Stimulated activated CD4-positive, alpha-beta T cell treated with anti-CD3 and anti-CD28 coated beads, TNF-alpha, amount 100 ng/mL, for 1 hour (primary cell): ENCODE data around the gene FAM200A.
"Not testable (repeated sequence)": the region's sequence is repeated elsewhere in the genome, so short reads cannot be mapped to it uniquely, and the experiment has no call there.

Experiments
- DNase-seq, 3 donors: peaks; one replicate each; pipeline ENCODE4 v3.0.0-alpha.2; 2020; ENCODE audit warnings: low read depth in 3 of 3, low spot score in 1 of 3

The FAM200A gene

DNA sequence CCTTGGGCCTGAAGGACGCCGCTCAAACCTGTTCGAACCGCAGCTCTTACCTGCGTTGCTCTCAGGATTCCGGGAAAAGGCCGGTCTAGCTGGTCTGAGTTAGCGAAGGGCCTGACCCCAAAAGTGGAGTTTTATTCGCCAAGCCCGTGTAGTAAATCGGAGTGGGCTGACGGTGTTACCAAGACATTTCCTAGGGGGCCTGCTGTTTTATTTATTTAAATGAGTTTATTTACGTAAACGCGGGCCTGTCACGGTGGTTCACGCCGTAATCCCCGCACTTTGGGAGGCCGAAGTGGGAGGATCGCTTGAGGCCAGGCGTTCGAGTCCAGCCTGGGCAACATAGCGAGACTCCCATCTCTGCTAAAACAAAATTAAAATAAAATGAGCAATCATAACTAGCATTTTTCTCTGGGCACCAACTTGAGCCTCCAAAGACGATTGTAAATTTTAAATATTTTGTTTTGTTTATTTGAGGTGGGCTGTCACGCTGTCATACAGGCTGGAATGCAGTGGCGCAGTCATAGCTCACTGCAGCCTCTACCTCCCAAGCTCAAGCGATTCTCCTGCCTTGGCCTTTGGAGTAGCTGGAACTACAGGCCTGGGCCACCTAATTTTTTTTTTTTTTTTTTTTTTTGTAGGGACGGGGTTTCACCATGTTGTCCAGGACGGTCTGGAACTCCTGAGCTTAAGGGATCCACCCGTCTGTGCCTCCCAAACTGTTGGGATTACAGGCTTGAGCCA, 7.4 kb upstream of the FAM200A start:
- no peak for DNase-seq

DNA sequence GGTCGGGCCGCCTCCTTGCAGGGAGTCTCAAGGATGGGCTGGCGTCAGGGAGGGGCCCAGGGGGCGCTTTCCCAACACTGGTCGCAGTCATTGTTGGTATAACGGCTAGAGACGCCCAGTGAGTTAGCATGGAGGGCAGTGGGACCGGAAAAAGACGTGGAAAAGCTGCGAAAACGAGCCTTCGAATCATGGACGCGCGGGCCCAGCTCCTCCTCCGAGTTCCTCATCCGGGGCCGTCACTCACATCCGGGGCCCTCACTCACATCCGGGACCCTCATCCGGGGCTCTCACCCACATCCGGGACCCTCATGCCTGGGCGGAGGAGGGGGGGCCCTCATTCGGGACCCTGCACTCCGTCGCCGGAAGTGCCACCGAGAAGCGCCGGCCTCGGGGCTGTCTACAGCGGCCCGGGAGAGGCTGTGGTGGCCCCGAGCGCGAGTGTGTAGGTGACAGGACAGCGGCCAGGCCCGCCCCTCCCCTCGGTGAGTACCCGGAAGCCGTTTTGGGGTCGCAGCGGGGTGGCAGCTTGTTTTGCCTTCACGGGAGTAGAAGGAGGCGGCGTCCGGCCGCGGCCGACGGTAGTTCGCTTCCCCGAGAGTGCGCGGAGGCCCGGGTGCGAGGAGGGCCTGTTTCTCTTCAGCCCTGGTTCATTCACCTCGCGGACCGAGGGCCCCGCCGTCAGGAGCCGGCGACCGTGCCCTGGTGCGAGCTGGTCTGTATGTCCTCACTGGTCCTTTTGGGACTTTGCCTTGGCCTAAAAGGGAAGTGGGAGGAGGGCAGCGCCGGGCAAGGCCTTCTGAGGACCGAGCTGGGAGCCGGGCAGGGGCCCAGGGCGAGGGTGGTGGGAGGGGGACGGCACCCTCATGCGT, 6.6 kb upstream of the FAM200A start, which contains the start of gene ZNF655:
Gene ZNF655 (plus strand): TSS at position 337 of the 869 bp plus-strand sequence. CDS start 1,918 bp downstream, outside the sequence.
- peak; percentile 72 to 76 (median 75) for DNase-seq

DNA sequence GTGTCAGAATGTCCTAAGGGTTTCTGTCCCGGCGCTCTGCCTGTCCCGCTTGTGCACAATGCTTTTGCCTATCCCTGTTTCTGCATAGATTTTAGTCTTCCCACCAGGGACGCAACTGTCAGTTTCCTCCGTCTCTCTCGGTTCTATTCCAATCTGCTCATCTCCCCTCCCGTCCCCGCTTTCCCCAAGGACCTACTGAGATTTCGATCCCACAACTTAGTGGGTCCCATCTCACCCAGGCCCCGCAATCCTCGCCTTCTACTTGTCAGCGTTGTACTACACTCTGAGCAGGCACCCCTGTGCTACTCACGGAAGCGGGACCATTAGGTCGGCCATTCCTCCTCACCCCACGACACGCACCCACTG, 6.0 kb upstream of the FAM200A start:
- no peak for DNase-seq

DNA sequence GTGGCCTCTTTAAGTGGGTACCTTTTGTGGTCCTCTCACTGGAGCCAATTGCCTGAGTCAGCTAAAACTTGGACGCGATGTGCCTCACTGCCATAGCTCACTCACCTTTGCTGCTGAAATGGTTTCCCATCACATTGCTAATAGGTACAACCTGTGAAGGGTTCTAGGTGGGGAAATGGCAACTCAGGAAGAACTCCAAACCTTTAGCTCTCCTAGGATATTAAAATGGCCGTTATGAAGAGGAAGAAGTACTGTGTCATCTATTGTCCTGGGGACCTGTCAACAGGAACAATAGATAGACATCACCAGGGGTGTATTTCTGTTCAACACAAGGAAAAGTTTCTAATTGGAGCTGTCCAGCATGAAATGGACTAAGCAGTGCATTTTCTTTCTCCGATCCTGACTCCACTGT, 5.3 kb upstream of the FAM200A start:
- DNase-seq, result no peak

DNA sequence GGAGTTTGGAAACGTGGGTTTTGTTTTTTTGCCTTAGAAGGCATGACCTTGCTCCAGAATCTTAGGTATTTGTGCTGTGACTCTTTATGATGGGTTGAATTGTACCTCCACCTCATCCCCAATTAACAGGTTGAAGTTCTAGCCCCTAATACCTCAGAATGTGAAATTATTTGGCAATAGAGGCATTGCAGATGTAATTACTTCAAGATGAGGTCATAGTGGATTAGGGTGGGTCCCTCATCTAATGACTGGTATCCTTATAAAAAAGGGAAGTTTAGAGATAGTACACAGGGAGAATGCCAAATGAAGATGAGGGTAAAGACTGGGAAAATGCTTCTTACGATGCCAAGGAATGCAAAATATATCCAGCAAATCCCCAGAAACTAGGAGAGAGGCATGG, 3.0 kb upstream of the FAM200A start:
- no peak for DNase-seq

DNA sequence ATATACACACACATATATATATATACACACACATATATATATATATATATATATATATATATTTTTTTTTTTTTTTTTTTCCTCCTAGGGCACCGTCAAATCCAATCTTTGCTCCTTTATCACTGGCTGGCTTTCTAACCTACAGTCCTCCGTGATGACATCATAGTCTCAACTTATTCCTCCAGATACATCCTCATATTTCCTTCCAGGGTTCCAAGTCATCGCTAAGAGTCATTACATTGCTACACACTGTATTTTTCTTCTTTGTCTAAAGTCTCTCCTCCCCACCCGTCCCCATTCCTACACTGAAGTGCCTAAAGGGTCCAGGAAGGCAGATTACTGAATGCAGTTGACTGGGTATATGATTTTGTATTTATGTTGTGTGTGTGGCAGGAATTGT, 1.1 kb upstream of the FAM200A start:
- DNase-seq, result no peak

DNA sequence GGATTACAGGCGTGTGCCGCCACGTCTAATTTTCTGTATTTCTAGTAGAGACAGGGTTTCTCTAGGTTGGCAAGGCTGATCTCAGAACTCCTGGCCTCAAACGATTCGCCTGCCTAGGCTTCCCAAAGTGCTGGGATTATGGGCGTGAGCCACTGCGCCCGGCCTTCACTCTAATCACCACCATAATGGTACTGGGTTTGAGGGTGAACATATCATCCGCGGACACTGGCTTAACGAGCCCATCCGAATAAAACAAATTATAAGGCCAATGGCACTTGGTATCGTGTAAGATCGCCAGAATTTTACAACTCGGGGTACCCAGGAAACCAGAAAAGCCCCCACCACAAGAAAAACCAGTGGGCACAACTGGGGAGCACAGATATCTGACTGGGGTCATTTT, 580 bp downstream of the FAM200A start:
- no peak for DNase-seq

DNA sequence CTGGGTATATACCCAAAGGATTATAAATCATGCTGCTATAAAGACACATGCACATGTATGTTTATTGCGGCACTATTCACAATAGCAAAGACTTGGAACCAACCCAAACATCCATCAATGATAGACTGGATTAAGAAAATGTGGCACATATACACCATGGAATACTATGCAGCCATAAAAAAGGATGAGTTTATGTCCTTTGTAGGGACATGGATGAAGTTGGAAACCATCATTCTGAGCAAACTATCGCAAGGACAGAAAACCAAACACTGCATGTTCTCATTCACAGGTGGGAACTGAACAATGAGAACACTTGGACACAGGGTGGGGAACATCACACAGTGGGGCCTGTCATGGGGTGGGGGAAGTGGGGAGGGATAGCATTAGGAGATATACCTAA, 2.4 kb downstream of the FAM200A start:
- not testable (repeated sequence) for DNase-seq

DNA sequence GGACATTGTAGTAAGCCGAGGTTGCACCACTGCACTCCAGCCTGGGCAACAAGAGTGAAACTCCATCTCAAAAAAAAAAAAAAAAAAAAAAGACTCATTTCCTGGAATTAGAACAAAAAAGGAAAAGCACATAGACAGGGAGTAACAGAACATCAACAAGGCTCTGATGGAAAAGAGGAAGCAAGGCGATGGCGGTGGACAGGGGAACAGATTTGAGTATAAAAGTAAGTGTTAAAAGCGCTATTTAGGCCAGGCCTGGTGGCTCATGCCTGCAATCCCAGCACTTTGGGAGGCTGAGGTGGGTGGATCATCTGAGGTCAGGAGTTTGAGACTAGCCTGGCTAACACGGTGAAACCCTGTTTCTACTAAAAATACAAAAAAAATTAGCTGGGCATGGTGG, 6.6 kb downstream of the FAM200A start:
- not testable (repeated sequence) for DNase-seq

DNA sequence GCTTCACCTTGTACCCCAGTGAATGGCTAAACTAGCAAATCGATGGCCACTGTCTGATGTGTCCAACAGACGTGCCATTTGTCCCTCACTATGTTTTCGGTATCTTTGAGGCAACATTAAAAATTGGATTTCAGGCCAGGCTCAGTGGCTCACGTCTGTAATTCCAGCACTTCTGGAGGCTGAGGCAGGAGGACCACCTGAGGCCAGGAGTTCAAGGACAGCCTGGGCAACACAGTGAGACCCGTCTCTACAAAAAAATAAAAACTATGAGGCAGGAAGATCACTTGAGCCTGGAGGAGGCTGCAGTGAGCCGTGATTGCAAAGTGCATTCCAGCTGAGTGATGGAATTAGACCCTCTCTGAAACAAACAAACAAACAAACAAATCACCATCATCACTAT, 8.0 kb downstream of the FAM200A start:
- no peak for DNase-seq

DNA sequence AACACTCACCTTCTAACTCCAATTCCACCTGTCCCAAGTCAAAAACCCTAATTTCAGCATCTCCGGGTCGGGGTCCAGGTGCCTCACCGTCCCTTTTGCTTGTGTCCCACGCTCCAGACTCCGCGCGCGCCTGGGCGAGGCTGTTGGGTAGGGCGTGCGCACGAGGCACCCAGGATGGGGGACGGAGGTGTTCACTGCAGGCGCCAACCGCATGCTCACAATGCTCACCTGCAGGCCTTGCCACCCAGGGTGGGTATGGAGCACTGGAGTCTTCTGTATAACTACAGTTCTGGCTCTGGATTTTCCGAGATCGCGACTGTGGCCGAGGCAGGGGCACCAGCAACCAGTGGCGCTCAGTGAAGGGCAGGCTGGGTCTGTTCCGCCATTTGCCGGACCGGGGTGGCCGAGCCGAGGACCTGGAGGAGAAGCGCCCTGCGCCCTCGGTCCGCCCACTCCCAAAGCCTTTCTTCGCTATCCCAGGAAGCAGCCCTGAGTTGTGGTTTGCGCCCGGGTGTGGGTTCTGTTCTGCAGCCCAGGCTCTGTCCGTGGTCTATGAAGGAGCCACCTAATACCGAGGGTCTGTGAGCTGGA, 8.7 kb downstream of the FAM200A start:
- DNase-seq, result no peak

DNA sequence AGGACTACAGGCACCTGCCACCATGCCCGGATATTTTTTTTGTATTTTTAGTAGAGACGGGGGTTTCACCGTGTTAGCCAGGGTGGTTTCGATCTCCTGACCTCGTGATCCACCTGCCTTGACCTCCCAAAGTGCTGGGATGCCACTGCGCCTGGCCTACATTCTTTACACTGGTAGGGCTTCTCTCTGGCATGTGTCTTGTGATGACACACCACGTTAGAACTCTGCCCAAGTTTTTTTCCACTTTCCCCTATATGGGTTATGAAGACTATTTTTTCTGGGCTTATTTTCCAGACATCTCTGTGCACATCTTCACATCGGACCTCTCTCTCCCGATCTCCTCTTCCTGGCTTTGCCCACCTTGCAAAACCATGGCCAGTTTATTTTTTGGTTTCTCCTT, 10.7 kb downstream of the FAM200A start:
- DNase-seq, result no peak

DNA sequence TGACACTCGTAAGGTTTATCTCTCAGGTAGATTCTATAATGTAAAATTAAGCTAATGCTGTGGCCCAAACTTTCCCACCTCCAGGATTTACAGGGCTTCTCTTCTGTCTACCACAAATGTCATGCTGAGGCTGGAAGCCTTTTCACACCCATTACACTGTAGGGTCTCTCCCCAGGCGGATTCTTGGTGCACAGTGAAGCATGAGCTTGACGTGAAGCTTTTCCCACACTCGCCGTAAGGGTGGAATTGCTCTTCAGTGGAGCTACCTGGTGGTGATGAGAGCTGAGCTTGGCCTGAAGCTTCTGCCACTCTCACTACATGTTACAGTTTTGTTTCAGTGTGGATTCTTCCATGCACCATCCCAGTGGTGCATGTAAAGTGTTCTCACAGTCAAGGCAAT, 11.4 kb downstream of the FAM200A start:
- DNase-seq, result no peak

DNA sequence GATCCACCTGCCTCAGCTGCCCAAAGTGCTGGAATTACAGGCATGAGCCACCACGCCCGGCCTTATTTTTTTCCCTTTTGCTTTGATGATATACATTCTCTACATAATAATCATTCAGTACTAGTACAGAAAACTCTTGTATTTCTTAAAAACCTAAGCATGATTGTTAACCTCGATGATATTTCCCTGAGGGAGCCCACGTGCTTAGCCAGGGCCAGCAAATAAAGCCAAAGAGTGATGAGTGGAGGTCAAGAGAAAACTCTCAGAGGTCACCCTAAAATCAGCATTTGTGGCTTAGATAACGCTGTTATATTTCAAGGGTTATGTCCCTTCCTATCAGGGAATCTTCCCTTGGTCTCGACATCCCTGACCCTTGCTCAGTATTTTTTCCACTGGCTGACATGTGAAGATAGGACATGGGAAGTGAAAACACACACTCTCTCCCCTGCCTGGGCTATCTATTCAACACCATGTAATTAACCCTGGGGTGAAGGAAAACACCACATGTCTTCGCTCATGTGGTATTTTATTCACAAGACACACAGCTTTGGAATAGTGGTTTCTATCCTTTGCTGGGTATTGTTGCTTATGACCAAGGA, 12.6 kb downstream of the FAM200A start:
- no peak for DNase-seq

DNA sequence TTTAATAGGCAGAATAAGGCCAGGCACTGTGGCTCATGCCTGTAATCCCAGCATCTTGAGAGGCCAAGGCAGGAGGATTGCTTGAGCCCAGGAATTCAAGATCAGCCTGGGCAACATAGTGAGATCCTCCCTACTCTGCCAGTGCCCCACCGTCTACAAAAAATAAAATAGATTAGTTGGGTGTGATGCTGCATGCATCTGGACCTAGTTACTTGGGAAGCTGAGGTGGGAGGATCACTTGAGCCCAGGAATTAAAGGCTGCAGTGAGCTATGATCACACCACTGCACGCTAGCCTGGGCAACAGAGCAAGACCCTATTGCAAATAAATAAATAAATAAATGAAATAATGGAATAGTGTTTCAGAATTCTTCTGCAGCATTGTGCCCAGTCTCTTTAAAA, 16.2 kb downstream of the FAM200A start:
- no peak for DNase-seq

DNA sequence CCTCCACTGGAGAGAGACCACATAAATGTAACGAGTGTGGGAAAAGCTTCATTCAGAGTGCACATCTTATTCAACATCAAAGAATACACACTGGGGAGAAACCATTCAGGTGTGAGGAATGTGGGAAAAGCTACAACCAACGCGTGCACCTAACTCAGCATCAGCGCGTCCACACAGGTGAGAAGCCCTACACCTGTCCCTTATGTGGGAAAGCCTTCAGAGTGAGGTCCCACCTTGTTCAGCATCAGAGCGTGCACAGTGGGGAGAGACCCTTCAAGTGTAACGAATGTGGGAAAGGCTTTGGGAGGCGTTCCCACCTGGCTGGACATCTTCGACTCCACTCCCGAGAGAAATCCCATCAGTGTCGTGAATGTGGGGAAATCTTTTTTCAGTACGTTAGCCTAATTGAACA, 20.6 kb downstream of the FAM200A start:
- DNase-seq, result no peak

DNA sequence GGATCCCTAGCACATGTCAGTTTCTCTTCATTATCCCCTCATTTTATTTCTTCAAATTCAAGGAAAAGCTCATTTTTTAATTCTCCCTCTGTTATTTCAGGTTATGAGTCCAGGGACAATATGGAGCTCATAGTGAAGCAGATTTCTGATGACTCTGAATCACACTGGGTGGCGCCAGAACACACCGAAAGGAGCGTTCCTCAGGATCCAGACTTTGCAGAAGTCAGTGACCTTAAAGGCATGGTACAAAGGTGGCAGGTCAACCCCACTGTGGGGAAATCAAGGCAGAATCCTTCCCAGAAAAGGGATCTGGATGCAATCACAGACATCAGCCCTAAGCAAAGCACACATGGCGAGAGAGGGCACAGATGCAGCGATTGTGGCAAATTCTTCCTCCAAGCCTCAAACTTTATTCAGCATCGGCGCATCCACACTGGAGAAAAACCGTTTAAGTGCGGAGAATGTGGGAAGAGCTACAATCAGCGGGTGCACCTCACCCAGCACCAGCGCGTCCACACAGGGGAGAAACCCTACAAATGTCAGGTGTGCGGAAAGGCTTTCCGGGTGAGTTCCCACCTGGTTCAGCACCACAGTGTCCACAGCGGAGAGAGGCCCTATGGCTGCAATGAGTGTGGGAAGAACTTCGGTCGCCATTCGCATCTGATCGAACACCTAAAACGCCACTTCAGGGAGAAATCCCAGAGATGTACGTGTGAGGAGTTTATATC, 26.0 kb downstream of the FAM200A start:
- no peak for DNase-seq

DNA sequence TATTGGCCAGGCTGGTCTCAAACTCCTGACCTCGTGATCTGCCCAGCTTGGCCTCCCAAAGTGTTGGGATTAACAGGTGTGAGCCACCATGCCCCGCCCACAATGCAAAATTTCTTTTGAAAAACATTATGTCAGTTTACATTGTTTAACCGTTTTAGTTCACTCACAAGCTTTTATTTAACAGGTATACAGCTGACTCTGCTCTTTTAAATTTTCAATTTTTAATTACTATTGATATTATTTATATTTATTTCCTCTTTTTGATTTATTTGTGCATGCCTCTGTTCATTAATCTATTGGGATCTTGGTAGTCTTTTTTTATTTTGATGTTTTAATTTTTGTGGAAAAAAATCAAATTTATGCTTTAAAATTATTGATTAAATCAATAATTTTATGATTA, 30.5 kb downstream of the FAM200A start:
- DNase-seq, result no peak

DNA sequence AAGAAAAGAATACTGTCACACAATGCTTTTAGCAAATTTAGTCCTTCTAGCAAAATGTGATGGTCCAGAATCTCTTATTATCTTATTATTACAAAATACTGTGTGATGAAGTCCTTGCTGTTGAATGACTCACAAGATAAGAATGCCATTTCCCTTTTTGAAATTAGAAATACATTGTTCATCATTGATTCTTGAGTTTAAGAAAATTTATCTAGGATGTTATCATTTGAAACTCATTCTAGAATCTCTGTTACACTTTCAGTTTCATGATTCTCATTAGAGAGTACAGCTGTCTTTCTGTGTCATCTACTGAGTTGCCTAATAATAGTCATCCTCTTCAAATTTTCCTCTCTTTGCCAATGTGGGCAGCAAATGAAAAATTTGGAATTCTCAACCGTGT, 37.9 kb downstream of the FAM200A start:
- DNase-seq, result no peak

DNA sequence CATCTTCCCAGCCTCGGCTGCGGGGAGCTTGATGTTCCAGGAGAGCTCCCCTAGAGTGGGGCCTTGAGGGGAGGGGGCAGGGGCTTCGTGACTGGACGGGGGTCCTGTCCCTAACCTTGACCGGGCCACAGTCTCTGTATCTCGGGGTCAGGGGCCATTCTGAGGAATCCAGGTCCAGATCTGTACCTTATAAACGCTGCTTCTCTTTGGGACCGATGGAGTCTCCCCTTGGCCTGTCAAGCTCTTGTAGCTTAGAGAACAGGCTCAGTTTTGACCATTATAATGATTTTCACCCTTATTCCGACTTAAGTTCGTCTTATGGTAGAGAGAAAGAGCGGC, 46.6 kb downstream of the FAM200A start:
- no peak for DNase-seq
